ENCODE results near the gene SPSB3.

The SPSB3 gene

GRCh38 chr16:1762196-1762878 lies 20.0 kb downstream of the SPSB3 start:
- DNase-seq, result no peak

GRCh38 chr16:1761751-1762150 lies 20.6 kb downstream of the SPSB3 start:
- DNase-seq, result no peak

- no peak for DNase-seq
These were observed 21.5 kb downstream of the SPSB3 start for GRCh38 chr16:1760911-1761310.

- no peak for DNase-seq
These were observed 22.9 kb downstream of the SPSB3 start for GRCh38 chr16:1759511-1759910.

- no peak for DNase-seq
These were observed 23.4 kb downstream of the SPSB3 start for GRCh38 chr16:1758923-1759322.

GRCh38 chr16:1757714-1758461 lies 24.5 kb downstream of the SPSB3 start:
- no peak for DNase-seq

- no peak for DNase-seq
These were observed 28.2 kb downstream of the SPSB3 start for GRCh38 chr16:1754204-1754603.

- no peak for DNase-seq
These were observed 29.5 kb downstream of the SPSB3 start for GRCh38 chr16:1752853-1753252.

GRCh38 chr16:1751946-1752345 lies 30.4 kb downstream of the SPSB3 start:
- DNase-seq, result no peak

- DNase-seq, result no peak
These were observed 32.9 kb downstream of the SPSB3 start for GRCh38 chr16:1749152-1750117.

- DNase-seq, result no peak
These were observed 34.4 kb downstream of the SPSB3 start for GRCh38 chr16:1747934-1748333.

GRCh38 chr16:1746693-1747195 lies 35.6 kb downstream of the SPSB3 start:
- DNase-seq, result no peak

- DNase-seq, result no peak
These were observed 36.3 kb downstream of the SPSB3 start for GRCh38 chr16:1745900-1746692.

GRCh38 chr16:1745181-1745899 lies 37.0 kb downstream of the SPSB3 start:
- no peak for DNase-seq

GRCh38 chr16:1744338-1744840 lies 38.0 kb downstream of the SPSB3 start:
- DNase-seq, result no peak

GRCh38 chr16:1743376-1744337 lies 38.7 kb downstream of the SPSB3 start:
- DNase-seq, result no peak

- no peak for DNase-seq
These were observed 40.7 kb downstream of the SPSB3 start for GRCh38 chr16:1741553-1742165.

- DNase-seq, result no peak
These were observed 41.4 kb downstream of the SPSB3 start for GRCh38 chr16:1740781-1741490.

GRCh38 chr16:1740234-1740633 lies 42.1 kb downstream of the SPSB3 start:
- DNase-seq, result no peak

Data from NCI-H526 treated with DMSO at 0.1 percent for 48 hours (cell line).